ENCODE data around the gene SCN9A.

Gene SCN9A

GRCh38 chr2:166167449-166167848 lies 208.3 kb downstream of the SCN9A start:
- DNase-seq, result no peak

DNA sequence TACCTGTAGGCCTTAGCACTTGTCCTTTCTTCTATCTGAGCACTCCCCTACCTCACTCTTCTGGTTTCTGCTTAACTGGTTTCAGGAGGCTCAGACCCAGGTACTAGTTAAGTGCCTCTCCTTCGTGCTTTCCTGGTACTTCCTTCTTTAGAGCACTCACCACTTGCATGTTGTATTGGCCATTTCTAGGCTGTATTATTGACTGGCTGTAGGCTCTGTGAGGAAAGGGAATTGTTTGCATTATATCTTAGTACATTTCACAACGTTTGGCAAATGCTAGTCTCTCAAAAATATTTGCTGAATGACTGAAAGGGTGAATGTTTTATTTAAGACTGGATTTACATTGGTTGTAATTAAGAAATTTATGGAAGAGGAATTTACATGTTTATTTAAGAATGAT lies 212.0 kb downstream of the SCN9A start:
- no peak for DNase-seq

- DNase-seq, result no peak
Measured at GRCh38 chr2:166158546-166158945, 217.2 kb downstream of the SCN9A start.

DNA sequence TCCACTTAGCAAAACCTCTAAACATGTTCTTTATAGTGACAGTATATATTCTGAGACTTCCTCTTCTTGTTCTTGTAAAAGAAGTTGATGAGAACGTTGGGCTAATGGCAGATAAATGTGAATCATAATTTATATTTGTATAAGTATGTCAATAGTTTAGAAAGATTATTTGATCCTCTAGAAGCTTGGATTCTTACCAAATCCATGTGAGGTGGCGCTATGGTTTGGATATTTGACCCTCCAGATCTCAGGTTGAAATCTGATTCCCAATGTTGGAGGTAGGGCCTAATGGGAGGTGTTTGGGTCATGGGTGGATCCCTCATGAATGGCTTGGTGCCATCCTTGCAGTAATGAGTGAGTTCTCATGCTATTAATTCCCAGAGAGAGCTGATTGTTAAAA lies 218.2 kb downstream of the SCN9A start:
- DNase-seq, result no peak

DNA sequence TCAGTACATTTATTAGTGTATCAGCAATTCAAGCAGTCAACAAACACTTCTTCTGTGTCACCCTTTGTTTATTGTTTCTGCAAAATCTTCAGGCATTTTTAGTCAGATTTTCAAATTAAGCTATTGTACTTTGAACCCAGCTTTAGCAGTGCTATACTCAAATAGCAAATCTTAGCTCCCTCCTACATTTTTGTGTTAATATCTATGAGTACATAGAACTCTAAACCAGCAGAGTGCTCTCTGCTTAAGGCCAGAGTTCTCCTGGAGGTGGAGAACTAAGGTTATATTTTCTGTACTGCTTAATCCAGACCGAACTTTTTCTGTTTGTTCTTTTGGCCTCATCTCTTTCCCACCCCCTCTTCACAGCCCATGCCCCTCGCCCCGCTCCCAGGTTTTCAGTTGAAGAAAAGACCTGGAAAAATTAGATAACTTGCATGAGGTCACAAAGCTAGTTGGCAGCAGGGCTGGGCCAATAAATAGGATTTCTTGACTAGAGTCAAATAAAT lies 218.7 kb downstream of the SCN9A start:
- DNase-seq, result no peak

- no peak for DNase-seq
Measured at GRCh38 chr2:166155589-166155988, 220.2 kb downstream of the SCN9A start.

DNA sequence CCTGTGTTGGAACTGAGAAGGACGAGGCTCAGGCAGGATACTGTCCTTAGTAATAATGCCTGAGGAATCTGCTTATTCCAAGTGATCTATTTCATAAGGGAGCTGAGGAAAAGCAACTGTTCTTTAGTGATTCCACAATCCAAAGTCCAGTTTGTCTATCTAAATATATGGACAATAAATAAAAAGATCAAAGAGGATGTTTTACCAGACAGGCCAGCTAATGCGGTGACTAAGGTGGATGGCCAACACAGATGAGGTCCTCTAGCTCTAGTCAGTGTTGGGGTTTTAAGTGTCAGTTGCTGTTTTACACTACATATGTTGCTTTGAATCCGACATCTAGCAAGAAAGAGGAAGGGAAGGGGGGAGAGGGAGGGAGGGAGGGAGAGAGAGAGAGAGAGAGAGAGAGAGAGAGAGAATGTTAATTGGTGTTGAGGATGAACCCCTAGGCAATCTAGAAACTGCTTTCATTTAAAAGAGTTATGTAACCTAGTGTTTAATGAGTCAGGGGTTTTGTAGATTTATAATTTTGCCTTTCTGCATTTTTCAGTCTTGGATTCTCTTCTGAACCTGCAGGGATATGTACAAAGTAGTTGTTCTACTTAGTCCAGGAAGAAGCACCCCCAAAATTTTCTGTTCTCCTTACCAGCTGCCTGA lies 220.9 kb downstream of the SCN9A start:
- no peak for DNase-seq

GRCh38 chr2:166152064-166152463 lies 223.7 kb downstream of the SCN9A start:
- no peak for DNase-seq

- no peak for DNase-seq
Measured at GRCh38 chr2:166148500-166149400, 227.0 kb downstream of the SCN9A start.

GRCh38 chr2:166147883-166148282 lies 227.9 kb downstream of the SCN9A start:
- DNase-seq, result no peak
